Uterus (tissue), 2 donors: ENCODE results near the gene SLC6A9.

Source experiments
- POLR2A ChIP-seq, 2 donors: fragments of 450-650 bp; IDR thresholded peaks; one replicate each; pipeline ENCODE4 v1.6.1; 2016; ENCODE audit warnings: antibody characterized with exemption in 2 of 2, mild to moderate bottlenecking in 1 of 2, moderate library complexity in 1 of 2
- TF ChIP-seq, protein P1 (sequence below), 4 experiments: fragments of 200-600 bp in 2 of 4; fragments of 450-650 bp in 2 of 4; sonication (generic) in 2 of 4; IDR thresholded peaks; one replicate each; pipeline ENCODE4 v1.5.1; 2016 to 2019; ENCODE audit warnings: antibody characterized with exemption in 4 of 4, mild to moderate bottlenecking in 2 of 4, moderate library complexity in 1 of 4

DNA sequence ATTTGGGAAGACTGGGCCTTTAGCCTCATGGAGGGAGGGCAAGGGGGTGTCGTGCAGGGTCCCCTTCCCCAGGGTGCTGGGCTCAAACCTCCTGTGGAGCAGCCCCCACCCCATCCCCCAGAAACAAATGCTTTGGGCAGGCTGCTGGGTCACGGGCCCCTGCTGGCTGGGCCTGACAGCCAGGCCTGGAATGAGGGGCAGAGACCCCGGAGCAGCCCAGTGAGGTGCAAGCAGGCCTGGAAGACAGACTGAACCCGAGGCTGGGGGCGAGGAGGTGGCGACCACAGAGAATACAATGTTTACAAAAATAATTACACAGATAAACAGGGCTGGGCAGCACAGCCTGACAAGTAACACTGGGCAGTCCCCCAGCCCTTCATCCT lies 34.5 kb downstream of the SLC6A9 start:
- TF ChIP-seq, protein P1, sequence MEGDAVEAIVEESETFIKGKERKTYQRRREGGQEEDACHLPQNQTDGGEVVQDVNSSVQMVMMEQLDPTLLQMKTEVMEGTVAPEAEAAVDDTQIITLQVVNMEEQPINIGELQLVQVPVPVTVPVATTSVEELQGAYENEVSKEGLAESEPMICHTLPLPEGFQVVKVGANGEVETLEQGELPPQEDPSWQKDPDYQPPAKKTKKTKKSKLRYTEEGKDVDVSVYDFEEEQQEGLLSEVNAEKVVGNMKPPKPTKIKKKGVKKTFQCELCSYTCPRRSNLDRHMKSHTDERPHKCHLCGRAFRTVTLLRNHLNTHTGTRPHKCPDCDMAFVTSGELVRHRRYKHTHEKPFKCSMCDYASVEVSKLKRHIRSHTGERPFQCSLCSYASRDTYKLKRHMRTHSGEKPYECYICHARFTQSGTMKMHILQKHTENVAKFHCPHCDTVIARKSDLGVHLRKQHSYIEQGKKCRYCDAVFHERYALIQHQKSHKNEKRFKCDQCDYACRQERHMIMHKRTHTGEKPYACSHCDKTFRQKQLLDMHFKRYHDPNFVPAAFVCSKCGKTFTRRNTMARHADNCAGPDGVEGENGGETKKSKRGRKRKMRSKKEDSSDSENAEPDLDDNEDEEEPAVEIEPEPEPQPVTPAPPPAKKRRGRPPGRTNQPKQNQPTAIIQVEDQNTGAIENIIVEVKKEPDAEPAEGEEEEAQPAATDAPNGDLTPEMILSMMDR (IDR thresholded peaks at IDR 0.05), result no peak
- no peak for TF ChIP-seq POLR2A (IDR thresholded peaks at IDR 0.05)
